Measurements from ENCODE around the gene GEMIN8. TPM values are rescaled to one million over a fixed set of nuclear protein-coding genes. Genes with fewer than 3 reads are reported as not detected.

Gene GEMIN8
- total and polyA plus RNA-seq, 2 of the 8 experiments (the other 6 are each of a cell fraction or from before 2014, with no cell fraction given) = 18.2 to 31.4 TPM

GRCh38 chrX:14030174-14030530, 460 bp upstream of the GEMIN8 start:
- Histone ChIP-seq H3K23ac (ENCODE audit: insufficient read length) (no peak overlapping the region), H2BK12ac (ENCODE audit: low read depth, low read length) (no peak overlapping the region), H4K8ac (ENCODE audit: extremely low read depth, insufficient read depth, low read length) (no peak overlapping the region), H3K18ac (ENCODE audit: extremely low read depth, low read length) (no peak overlapping the region; the same call in 1 of the 2 replicates), H2BK120ac (replicated peaks; ENCODE audit: low read depth, low read length) (no peak overlapping the region), H3K4me2 (ENCODE audit: insufficient read depth in 1 of 2, low read depth in 2 of 2, low read length in 2 of 2) (peak overlapping the region; percentile 68 to 80), H3K9me3 (ENCODE audit: insufficient read depth in 2 of 2, low read depth in 1 of 2, low read length in 1 of 2) (no peaks in the 10 kb centered on the region), H4K91ac (replicated peaks; ENCODE audit: insufficient read length, low read length) (no peak overlapping the region), H4K20me1 (replicated peaks in 1 of 2; ENCODE audit: control insufficient read depth in 1 of 2, insufficient read depth in 2 of 2, low read length in 2 of 2) (no peaks in the 10 kb centered on the region), H2AFZ (ENCODE audit: low read length) (no peak overlapping the region), H3K4me1 (replicated peaks in 1 of 4; ENCODE audit: control insufficient read depth in 3 of 4, insufficient read depth in 4 of 4, low read length in 3 of 4) (peaks cover 0 to 8% (median 6%) of the 10 kb centered on the region in 4 experiments; a peak in 4 of 7 replicates), H3K4ac (replicated peaks; ENCODE audit: insufficient read length, low read depth, low read length) (no peak overlapping the region), H2BK15ac (ENCODE audit: low read length) (no peak overlapping the region), H3K14ac (ENCODE audit: insufficient read length) (no peak overlapping the region), H3K56ac (replicated peaks; ENCODE audit: insufficient read length, low read depth, low read length) (no peak overlapping the region), H3K36me3 (ENCODE audit: control insufficient read depth in 2 of 4, insufficient read depth in 4 of 4, low read length in 3 of 4) (peaks cover 0 to 3% (median 0%) of the 10 kb centered on the region in 4 experiments; a peak in 1 of 8 replicates), H3K23me2 (ENCODE audit: low read depth, low read length) (no peaks in the 10 kb centered on the region; the same call in 1 of the 2 replicates), H2BK5ac (ENCODE audit: low read depth, low read length) (no peak overlapping the region), H3K4me3 (ENCODE audit: extremely low read depth in 1 of 4, insufficient read depth in 2 of 4, low read depth in 3 of 4, low read length in 4 of 4) (peak overlapping the region; percentile 57 to 70 (median 66)), H3K27ac (ENCODE audit: low read depth, low read length) (no peak overlapping the region; the same call in 1 of the 2 replicates), H2BK20ac (ENCODE audit: low read length) (no peak overlapping the region), H3K9ac (replicated peaks in 1 of 4; ENCODE audit: extremely low read depth in 1 of 4, low read depth in 3 of 4, low read length in 3 of 4) (peak overlapping the region; percentile 13 to 69 (median 61); a peak in 6 of 7 replicates), H3K79me2 (ENCODE audit: control insufficient read depth in 1 of 2, insufficient read depth in 2 of 2, low read length in 2 of 2) (peaks cover 0 to 16% of the 10 kb centered on the region in 2 experiments; a peak in 2 of 4 replicates), H3K79me1 (ENCODE audit: low read depth, low read length) (no peaks in the 10 kb centered on the region), H4K5ac (ENCODE audit: insufficient read length, low read depth, low read length) (no peak overlapping the region), H3K27me3 (replicated peaks in 1 of 4; ENCODE audit: control insufficient read depth in 3 of 4, extremely low read depth in 1 of 4, insufficient read depth in 3 of 4, low read length in 3 of 4) (no peaks in the 10 kb centered on the region), H2AK5ac (ENCODE audit: low read depth, low read length) (no peak overlapping the region)
- ChIA-PET POLR2A (ENCODE audit: partially characterized antibody) (interaction anchor here (1.0 to 2.9 kb wide), 9 partner anchors 91 to 843 kb away, joined by 3 to 18 read pairs (median 5); partner anchors contain the start of genes FANCB, MOSPD2, OFD1 and TRAPPC2), CTCF (ENCODE audit: partially characterized antibody) (interaction anchor here (1.3 to 1.6 kb wide), 3 partner anchors 106 to 132 kb away, joined by 4 to 5 read pairs (median 5); no protein-coding TSS in a partner anchor)
- peak; percentile 19 for TF ChIP-seq ASH2L (IDR thresholded peaks at IDR 0.05; ENCODE audit: low read length)
- TF ChIP-seq CBX5 (IDR thresholded peaks at IDR 0.05; ENCODE audit: low read depth, low read length) = no peak
- DNase-seq (ENCODE audit: low read depth in 1 of 2, low spot score in 2 of 2) (no peak), FAIRE-seq (no peak)
- WGBS, 2 experiments (ENCODE audit: extremely low coverage in 1 of 2, insufficient coverage in 1 of 2, insufficient read length in 1 of 2, insufficient replicate concordance in 2 of 2, low coverage in 1 of 2, low lambda C conversion rate in 2 of 2, missing lambda C conversion rate in 1 of 2) = 32% methylated on average over 7 of the region's 7 CpGs; no CpG with 5 or more reads in 1 of the 2 experiments

Measured in H1 (cell line).